Stimulated activated CD8-positive, alpha-beta memory T cell treated with anti-CD3 and anti-CD28 coated beads, Interleukin-15, amount 100 ng/mL, for 4 hours (primary cell): ENCODE measurements around the gene ACACB.

ENCODE experiments used
- DNase-seq, 2 donors: peaks; one replicate each; pipeline ENCODE4 v3.0.0-alpha.2; 2020; ENCODE audit warnings: low read depth in 2 of 2

Gene ACACB

DNA sequence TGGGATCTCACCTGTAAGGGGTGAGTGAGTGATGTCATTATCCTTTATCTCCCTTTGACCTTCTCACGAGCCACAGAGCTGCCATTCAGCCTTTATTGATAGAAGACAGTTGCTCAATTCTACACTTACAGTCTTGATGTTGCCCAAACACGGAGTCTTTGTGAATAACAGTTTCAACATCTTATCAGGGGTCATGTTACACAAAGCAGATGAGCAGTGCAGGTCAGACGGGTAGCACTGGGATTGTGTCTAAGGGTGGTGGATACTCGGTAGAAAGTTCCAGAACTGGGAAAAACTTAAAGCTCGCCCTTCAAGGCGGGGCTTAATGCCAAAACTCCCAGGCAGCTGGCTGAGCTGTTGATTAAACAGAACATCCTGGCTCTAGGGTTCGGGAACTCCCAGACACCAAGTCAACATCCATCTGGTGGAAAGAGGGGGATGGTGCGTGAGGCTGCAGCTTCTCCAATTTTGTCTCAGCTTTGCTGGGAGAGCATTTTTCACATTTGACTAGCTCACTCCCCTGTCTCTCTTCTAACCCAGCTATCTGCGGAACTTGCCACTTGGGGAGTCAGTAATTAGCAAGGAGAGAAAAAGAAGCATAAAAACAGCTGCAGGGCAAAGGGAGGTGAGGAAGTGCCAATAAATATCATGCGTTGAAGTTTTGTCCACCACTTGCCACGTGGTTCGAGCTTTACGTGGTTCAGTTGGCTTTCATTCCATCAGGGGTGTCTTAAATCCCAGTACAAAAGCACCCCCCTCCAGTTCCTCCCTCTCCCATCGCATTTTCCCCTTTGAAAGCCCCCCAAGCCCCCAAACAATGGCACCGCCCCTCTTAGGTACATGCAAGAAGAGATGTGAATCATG, 161.7 kb downstream of the ACACB start:
- DNase-seq: no peak

DNA sequence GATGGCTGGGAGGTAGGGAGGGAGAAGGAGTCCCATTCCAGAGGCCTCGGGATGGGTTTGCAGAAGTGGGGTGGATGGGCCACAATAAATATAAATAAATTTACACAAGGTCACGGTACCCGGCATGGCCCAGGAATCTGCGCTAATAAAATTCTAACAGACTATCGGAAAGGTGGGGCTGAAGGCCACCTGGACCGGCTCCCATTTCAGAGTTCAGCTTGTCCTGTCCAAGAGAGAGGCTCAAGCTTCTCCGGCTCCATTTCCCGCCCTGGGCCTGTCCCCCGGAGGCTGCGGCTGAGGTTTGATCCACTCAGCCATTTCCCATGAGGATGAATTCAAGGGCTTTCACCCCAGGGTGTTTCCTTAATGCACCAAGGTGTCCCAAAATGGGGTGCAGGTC, 162.5 kb downstream of the ACACB start:
- no peak for DNase-seq

GRCh38 chr12:109279525-109279924, 163.1 kb downstream of the ACACB start:
- DNase-seq: no peak

GRCh38 chr12:109281452-109281851, 165.1 kb downstream of the ACACB start:
- DNase-seq: no peak

DNA sequence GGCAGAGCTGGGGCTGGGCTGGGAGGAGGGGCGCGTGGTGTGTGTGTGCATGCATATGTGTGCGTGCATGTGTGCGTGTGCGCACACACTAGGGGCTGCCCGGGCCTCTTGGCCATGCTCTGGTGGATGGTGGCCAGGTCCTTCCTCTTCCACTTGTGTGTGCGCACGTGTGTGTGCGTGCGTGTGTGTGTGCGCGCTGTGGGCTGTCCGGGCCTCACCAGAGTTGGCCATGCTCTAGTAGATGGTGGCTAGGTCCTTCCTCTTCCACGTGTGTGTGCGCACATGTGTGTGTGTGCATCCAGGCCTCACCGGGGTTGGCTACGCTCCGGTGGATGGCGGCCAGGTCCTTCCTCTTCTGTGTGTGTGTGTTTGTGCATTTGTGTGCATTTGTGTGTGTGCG, 168.0 kb downstream of the ACACB start:
- no peak for DNase-seq

- no peak for DNase-seq
Observed at GRCh38 chr12:109286252-109286651, 169.9 kb downstream of the ACACB start.

DNA sequence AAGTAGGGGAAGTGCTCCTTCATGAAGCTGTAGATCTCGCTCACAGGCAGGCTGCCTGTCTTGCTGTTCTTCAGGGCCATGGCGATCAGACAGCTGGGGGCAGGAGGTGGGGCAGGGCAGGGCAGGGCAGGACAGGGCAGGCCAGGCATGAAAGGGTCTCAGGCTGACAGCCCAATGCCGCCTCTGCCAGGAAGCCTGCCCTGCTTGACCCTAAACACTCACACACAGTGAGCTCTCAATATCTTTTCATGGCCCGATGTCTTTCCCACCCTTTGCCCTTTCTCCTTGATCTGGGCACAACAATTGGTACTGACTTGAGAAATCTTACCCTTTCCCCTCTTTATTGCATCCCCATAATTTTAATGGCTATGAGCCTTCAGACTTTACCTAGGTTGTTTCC, 170.3 kb downstream of the ACACB start:
- DNase-seq: no peak

GRCh38 chr12:109287181-109287580, 170.8 kb downstream of the ACACB start:
- no peak for DNase-seq

GRCh38 chr12:109287811-109288469, 171.6 kb downstream of the ACACB start:
- no peak for DNase-seq

DNA sequence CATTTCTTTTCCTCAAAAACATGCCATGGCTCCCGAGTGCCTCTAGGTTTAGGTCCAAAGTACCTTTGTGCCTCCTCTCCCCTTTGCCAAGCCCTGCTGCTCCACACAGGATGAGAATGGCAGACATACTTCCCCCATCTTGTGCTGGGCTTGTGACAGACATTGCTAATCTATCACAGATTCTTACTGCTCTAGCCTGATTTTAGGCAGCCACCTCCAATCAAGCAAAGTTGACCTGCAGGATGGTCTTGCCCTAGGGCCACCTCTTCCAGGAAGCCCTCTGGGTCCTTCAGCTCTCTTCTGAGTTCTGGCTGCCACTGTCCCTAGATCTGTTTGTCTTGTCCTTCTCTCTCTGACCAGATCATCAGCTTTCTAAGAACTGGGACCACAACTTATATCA, 172.2 kb downstream of the ACACB start:
- no peak for DNase-seq

GRCh38 chr12:109289004-109289403, 172.6 kb downstream of the ACACB start:
- no peak for DNase-seq

DNA sequence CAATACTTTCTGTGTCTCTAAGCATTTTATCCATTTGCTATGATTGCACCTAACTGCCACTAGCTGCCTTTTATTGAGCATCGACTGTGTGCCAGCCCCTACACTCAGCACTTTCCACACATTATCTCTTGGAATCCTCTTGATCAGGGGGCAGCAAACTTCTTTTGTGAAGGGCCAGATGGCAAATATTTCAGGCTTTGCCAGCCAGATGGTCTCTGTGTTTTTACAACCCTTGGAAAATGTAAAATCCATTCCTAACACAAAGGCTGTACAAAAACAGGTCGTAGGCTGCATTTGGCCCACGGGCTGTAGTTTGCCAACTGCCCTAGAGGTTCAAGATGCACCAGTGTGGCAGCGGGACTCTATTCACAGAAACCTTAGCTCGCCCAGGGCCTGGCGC, 173.2 kb downstream of the ACACB start:
- no peak for DNase-seq

- no peak for DNase-seq
Observed at GRCh38 chr12:109290061-109290460, 173.7 kb downstream of the ACACB start.

GRCh38 chr12:109291117-109291516, 174.7 kb downstream of the ACACB start:
- no peak for DNase-seq

DNA sequence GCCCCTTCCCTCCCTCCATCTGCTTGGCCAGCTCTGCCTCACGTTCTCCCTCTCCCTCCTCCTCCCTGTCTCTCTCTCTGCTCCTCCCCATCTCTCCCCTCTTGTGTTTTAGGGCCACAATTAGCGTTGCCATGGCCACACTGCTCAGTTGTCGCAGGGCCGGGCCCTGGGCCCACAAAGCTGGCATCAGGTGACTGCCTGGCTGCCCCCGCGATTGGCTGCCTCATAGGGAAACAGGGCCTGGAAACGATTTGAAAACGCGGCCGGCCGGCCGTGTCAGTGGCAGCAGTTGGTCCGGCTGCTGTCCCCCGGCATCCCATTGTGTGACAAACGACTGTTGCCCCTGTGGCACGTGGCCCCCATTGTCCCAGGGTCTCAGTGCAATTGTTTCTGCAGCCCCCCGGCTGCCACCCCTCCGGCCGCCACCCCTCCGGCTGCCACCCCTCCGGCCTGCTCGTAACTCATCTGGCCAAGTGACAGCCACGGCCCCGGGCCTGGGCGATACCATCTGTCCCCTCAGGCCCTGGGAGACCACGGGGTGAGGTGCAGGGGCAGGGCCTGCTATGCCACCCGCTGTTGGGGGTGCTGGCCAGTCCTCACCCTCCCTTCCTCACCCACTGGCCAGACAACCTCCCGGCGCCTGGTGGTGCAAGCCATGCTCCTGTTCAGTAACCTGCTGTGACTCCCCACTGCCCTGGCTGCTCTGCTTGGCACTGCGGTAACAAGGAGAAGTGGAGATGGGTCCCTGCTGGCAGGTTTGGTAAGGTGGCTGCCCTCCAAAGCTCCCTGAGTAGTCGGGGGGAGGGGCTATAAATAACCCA, 175.3 kb downstream of the ACACB start:
- no peak for DNase-seq

- DNase-seq: no peak
Observed at GRCh38 chr12:109292342-109292711, 175.9 kb downstream of the ACACB start.

GRCh38 chr12:109293106-109293505, 176.7 kb downstream of the ACACB start:
- no peak for DNase-seq

DNA sequence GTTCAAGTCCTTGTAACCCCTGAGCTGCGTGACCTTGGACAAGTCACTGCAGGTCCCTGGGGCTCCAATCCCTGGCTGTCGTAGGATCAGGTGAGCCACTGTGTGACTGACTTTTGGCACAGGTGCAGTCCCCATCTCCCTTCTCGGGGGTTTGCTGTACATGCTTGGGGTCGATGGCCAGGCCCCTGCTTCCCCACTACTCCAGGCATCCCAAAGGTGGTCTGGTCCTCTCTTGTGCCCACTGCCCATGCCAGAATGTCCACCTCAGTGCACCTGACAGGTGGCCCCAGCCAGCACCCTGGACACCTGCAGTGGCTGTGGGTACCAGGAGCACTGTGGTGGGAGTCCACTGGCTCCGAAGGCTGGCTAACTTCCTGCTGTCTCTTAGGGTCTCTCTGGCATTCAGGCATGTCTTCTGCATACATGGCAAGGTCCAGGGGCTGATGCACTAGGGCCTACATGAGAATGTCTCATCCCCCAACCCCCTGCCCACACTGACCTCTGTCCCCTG, 178.0 kb downstream of the ACACB start:
- DNase-seq: no peak

DNA sequence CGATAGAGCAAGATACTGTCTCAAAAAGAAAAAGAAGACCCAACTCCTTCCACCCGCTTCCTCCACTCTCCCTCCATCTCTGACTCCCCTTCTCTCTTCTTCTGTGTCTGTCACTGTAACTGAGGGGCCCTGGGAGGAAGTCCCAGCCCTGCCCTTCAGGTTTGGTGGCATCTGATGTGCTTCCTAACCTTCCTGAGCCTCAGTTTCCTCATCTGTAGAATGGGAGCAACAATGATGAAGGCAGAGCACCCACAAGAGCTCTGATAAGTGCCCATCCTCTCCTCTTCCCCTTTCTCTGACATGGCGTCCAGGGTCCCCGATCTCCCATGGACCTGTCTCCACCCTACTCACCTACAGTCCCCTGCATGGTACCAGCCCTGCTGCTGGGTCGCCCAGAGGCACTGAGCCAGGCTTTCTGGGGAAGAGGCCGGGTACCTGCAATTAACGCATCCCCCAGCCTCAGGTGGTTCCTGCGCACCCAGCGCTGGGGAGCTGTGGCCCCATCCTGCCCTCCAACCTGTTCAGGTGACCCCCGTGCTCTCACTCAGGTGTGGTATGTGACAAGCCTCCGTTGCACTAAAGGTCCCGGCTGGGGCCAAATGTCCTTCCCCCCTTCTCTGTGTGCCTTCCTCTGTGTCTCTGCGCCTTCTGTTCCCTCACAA, 179.5 kb downstream of the ACACB start:
- DNase-seq: no peak

DNA sequence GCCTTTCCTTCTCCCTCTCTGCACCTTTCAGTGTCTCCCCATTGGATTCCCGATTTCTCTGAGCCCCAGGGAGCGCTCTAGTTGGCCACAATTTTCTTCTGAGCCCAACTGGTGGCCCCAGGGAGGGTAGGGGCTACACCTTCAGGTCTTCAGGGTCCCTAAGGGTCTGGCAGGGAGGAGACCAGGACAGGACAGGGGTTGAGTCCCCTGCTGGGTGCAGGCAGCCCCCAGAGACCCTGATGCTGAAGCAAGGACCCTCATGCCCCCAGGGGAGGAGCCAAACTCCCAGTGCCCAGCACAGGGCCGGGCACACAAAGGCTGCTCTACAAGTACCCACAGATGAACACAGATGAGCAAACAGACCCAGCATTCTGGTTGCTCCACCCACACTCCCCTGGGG, 180.0 kb downstream of the ACACB start:
- DNase-seq: no peak

GRCh38 chr12:109299849-109300248, 183.5 kb downstream of the ACACB start:
- DNase-seq: no peak

- no peak for DNase-seq
Observed at GRCh38 chr12:109301643-109302168, 185.3 kb downstream of the ACACB start.
